PFSK-1 (cell line): Measurements from ENCODE around the gene PRKAG2. TPM values are rescaled to one million over a fixed set of nuclear protein-coding genes. Genes with fewer than 3 reads are reported as not detected.

Experiments
- FOXP2 ChIP-seq: optimal IDR thresholded peaks from 2 replicates; pipeline ENCODE3; 2011; ENCODE audit warnings: borderline replicate concordance, control low read depth, inconsistent platforms; ENCODE audit not compliant: insufficient read depth; ENCODE audit errors: extremely low read length, extremely low read depth
- POLR2AphosphoS5 ChIP-seq: IDR thresholded peaks from 2 replicates; pipeline ENCODE4 v1.6.1; 2012; ENCODE audit warnings: low read depth, mild to moderate bottlenecking, control low read depth, low read length, moderate library complexity
- SIN3A ChIP-seq: IDR thresholded peaks from 2 replicates; pipeline ENCODE4 v1.6.1; 2012; ENCODE audit warnings: mild to moderate bottlenecking, low read length, moderate library complexity, borderline replicate concordance; ENCODE audit not compliant: insufficient read depth
- TAF1 ChIP-seq: IDR thresholded peaks from 2 replicates; pipeline ENCODE4 v1.6.1; 2012; ENCODE audit warnings: low read length, control low read depth, borderline replicate concordance; ENCODE audit not compliant: insufficient read depth
- polyA plus RNA-seq: library from polyadenylated mRNA; unstranded; fragments of >200 nt; gene quantifications from one replicate; pipeline ENCODE4 v1.2.1, GENCODE V29; 2012; ENCODE audit warnings: low read depth, missing spikeins; ENCODE audit not compliant: insufficient read length
- TF ChIP-seq, protein P1 (sequence below), 2 experiments: IDR thresholded peaks; 2 replicates each; pipeline versions ENCODE4 v1.6.1 to v1.8.0; 2011 to 2012; ENCODE audit warnings: low read depth in 2 of 2, low read length in 2 of 2, control low read depth in 1 of 2, inconsistent platforms in 1 of 2, mild to moderate bottlenecking in 1 of 2, moderate library complexity in 1 of 2; ENCODE audit not compliant: insufficient read depth in 1 of 2

PRKAG2 gene
- polyA plus RNA-seq: 29.3 TPM

DNA sequence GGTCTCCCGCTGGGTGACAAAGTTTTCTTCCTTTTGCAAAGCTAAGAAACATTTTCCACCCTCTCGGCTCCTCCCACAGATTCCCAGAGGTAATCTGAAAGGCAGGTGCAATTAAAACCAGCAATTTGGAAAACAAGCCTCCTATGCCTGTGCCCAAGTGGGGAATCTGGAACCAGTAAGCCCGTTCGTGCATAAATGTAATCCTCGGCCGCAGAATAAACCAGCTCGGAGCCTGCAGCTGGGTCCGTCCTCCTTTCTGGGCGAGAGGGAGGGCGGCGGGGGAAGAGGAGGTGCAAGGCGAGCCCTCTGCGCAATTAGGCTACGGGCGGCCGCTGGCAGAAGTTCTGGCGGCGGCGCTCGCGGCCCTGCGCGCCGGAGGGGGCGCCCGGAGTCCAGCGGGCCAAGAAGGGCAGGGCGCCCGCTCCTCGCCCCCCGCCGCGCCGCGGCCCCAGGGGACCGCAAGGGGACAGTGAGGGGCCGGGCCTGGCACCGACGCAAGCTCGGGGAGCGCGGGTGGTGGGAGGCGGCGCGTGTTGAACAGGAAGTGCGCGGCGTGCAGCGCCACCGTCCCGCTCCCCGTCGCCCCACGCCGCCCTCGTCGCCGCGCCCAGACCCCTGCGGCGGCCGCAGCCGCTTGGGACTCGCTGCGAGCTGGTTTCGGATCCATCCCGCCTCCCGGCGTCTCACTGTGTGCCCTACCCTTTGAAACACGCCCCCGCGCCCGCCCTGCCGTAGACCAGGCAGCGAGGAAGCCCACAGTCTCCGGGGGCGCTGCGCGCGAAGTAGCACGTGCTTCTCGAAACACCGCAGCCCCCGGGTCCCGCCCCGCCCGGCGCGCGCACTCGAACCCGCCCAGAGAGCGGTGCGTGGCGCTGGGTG is at the start of gene PRKAG2:
TSS of gene PRKAG2 (minus strand) at position 217 of the 879 bp plus-strand sequence. CDS start 495 bp downstream, outside the sequence.
- TF ChIP-seq POLR2AphosphoS5: no peak

DNA sequence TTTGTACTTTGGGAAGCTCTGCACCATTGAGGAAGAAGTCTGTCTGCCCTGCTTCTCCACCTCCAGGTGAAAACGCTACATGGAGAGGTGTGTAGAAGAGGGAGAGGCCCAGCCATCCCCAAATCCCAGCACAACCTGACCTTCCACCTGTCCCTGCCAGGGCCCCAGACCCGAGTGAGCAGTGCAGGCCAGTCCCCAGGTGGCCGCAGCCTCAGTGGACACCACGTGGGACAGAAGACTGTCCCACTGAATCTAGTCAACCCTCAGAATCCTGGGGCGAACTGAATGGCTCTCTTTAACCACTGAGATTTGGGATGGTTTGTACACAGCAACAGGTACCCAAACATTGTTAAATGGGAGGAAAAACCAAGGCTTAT is 49.4 kb upstream of the PRKAG2 start:
- TF ChIP-seq POLR2AphosphoS5 (no peak), FOXP2 (no peak), TAF1 (no peak), SIN3A (no peak)
- TF ChIP-seq, protein P1, sequence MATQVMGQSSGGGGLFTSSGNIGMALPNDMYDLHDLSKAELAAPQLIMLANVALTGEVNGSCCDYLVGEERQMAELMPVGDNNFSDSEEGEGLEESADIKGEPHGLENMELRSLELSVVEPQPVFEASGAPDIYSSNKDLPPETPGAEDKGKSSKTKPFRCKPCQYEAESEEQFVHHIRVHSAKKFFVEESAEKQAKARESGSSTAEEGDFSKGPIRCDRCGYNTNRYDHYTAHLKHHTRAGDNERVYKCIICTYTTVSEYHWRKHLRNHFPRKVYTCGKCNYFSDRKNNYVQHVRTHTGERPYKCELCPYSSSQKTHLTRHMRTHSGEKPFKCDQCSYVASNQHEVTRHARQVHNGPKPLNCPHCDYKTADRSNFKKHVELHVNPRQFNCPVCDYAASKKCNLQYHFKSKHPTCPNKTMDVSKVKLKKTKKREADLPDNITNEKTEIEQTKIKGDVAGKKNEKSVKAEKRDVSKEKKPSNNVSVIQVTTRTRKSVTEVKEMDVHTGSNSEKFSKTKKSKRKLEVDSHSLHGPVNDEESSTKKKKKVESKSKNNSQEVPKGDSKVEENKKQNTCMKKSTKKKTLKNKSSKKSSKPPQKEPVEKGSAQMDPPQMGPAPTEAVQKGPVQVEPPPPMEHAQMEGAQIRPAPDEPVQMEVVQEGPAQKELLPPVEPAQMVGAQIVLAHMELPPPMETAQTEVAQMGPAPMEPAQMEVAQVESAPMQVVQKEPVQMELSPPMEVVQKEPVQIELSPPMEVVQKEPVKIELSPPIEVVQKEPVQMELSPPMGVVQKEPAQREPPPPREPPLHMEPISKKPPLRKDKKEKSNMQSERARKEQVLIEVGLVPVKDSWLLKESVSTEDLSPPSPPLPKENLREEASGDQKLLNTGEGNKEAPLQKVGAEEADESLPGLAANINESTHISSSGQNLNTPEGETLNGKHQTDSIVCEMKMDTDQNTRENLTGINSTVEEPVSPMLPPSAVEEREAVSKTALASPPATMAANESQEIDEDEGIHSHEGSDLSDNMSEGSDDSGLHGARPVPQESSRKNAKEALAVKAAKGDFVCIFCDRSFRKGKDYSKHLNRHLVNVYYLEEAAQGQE (IDR thresholded peaks at IDR 0.05; ENCODE audit: insufficient read depth in 1 of 2, low read depth in 2 of 2, low read length in 2 of 2): no peak

DNA sequence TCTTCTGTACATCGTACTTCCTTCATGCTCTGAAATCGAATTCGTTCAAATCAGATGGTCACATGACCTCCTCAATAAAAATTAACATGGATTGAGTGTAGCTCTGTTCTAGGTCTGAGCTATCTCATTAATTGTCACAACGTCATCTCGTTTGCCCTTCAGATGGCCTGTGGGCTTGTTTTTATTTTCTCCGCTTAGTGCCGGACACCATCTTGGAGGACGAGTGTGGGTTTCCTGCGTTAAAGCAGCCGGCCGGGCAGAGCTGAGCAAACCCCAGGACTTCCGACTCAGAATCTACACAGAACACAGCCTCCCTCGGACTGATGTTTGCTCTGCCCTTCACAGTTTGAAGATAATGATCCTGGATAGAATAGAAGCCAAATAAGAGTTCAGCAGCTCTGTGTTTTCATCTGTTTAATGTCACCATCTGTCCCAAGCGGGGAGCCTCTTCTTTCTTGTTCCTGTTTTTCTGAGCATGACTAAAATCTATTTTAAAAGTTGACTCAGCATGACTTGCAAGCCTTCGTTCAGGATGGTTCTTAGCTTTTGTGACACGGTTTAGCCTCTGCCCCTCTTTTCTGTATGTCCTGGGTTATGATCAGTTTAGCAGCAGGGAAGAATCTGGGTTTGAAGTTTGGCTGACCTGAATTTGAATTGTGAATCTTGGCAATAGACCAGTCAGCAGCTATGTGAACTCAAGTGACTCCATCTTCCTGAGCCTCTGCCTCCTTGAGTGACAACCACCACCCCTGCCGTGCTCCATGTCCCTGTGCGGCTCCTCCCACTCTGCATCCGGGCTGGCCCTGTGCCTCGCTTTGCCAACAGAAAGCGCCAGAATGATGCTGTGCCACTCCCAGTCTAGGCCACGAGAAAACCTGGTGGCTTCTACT is 48.8 kb upstream of the PRKAG2 start:
- TF ChIP-seq POLR2AphosphoS5 (no peak), TAF1 (no peak), FOXP2 (no peak), SIN3A (no peak)
- TF ChIP-seq, protein P1 (IDR thresholded peaks at IDR 0.05; ENCODE audit: insufficient read depth in 1 of 2, low read depth in 2 of 2, low read length in 2 of 2): no peak

DNA sequence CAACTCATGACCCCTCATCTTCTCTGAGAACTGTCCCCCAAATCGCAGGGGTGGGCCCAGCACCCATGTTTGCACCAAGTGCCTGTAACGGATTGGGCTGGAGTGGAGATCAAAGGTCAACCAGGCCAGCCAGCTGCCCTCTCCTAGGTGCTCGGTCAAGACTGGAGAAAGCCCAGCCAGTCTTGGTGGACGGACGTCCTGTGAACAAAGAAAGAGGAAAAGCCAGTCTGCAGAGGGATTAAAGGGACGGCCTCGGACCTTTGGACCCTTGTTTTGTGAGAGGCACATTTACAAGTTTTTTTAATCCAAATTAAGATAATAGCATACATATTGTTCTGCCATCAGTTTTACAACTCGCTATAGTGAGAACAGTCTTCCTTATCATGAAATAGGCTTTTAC is 47.6 kb upstream of the PRKAG2 start:
- TF ChIP-seq, protein P1 (IDR thresholded peaks at IDR 0.05; ENCODE audit: insufficient read depth in 1 of 2, low read depth in 2 of 2, low read length in 2 of 2): no peak
- no peak for TF ChIP-seq POLR2AphosphoS5
- TF ChIP-seq TAF1: no peak
- TF ChIP-seq FOXP2: no peak
- no peak for TF ChIP-seq SIN3A

DNA sequence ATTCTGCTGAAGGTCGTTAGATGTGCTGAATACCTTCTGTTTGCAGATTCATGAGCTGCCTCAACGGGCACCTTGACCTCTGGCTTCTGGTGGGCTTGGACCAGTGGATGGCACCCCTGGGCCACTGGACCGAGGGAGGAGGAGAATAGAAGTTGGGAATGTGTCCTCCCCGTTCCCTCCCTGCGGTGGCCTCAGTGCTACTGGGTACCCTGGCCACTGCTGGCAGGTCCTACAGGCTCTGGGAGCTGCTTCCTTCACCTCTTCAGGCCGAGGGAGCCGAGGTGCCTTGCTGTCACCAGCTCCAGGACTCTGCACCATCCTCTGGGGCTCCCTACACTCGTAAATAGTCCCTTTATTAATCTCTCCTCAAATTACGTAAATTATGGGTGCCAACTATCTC is 47.1 kb upstream of the PRKAG2 start:
- TF ChIP-seq, protein P1 (IDR thresholded peaks at IDR 0.05; ENCODE audit: insufficient read depth in 1 of 2, low read depth in 2 of 2, low read length in 2 of 2): no peak
- TF ChIP-seq TAF1 (no peak), SIN3A (no peak)
